ES-I3 (cell line): ENCODE measurements around the gene CHRM2.

Experiments used
- H3K36me3 ChIP-seq: 2 replicates; pipeline ENCODE4 v1.6.1; 2013; ENCODE audit warnings: mild to moderate bottlenecking, low read length, control low read depth, moderate library complexity; ENCODE audit not compliant: insufficient read depth
- H3K4me1 ChIP-seq: 2 replicates; pipeline ENCODE4 v1.6.1; 2013; ENCODE audit warnings: mild to moderate bottlenecking, control low read depth, low read length; ENCODE audit not compliant: insufficient read depth
- H3K9ac ChIP-seq: 2 replicates; pipeline ENCODE4 v1.6.1; 2013; ENCODE audit warnings: low read depth, mild to moderate bottlenecking, low read length, moderate library complexity
- H3K9me3 ChIP-seq: 2 replicates; pipeline ENCODE4 v1.6.1; 2013; ENCODE audit warnings: mild to moderate bottlenecking, low read length, moderate library complexity; ENCODE audit not compliant: control insufficient read depth, insufficient read depth

Gene CHRM2

GRCh38 chr7:136923111-136923667, 54.7 kb downstream of the CHRM2 start:
- Histone ChIP-seq H3K9me3 (no peaks in the 10 kb centered on the region), H3K36me3 (no peaks in the 10 kb centered on the region), H3K4me1 (no peaks in the 10 kb centered on the region)

GRCh38 chr7:136925044-136925443, 56.6 kb downstream of the CHRM2 start:
- H3K36me3 ChIP-seq, result no peaks in the 10 kb centered on the region
- H3K9me3 ChIP-seq, result no peaks in the 10 kb centered on the region
- H3K4me1 ChIP-seq, result 0 out of 2 replicates have a peak, but pooled peaks cover 3% of the 10 kb centered on the region
- no peak overlapping the region for H3K9ac ChIP-seq

More at GRCh38 chr7:136923111-136923667, 54.7 kb downstream of the CHRM2 start:
- no peak overlapping the region for H3K9ac ChIP-seq

- H3K9me3 ChIP-seq, result no peaks in the 10 kb centered on the region
Observed at GRCh38 chr7:136925556-136925955, 57.1 kb downstream of the CHRM2 start.

GRCh38 chr7:136931169-136931867, 62.9 kb downstream of the CHRM2 start:
- no peaks in the 10 kb centered on the region for H3K9me3 ChIP-seq
- no peaks in the 10 kb centered on the region for H3K36me3 ChIP-seq
- 0 out of 2 replicates have a peak, but pooled peaks cover 3% of the 10 kb centered on the region for H3K4me1 ChIP-seq
- H3K9ac ChIP-seq, result no peak overlapping the region

More at GRCh38 chr7:136925556-136925955, 57.1 kb downstream of the CHRM2 start:
- Histone ChIP-seq H3K9ac (no peak overlapping the region), H3K4me1 (0 out of 2 replicates have a peak, but pooled peaks cover 3% of the 10 kb centered on the region), H3K36me3 (no peaks in the 10 kb centered on the region)

- H3K36me3 ChIP-seq, result no peaks in the 10 kb centered on the region
- no peak overlapping the region for H3K9ac ChIP-seq
- no peaks in the 10 kb centered on the region for H3K4me1 ChIP-seq
- H3K9me3 ChIP-seq, result no peaks in the 10 kb centered on the region
Observed at GRCh38 chr7:136937436-136937835, 69.0 kb downstream of the CHRM2 start.

GRCh38 chr7:136938476-136938875, 70.0 kb downstream of the CHRM2 start:
- H3K9me3 ChIP-seq, result no peaks in the 10 kb centered on the region
- no peaks in the 10 kb centered on the region for H3K36me3 ChIP-seq
- H3K4me1 ChIP-seq, result no peaks in the 10 kb centered on the region

GRCh38 chr7:136940122-136940521, 71.7 kb downstream of the CHRM2 start:
- Histone ChIP-seq H3K4me1 (no peaks in the 10 kb centered on the region), H3K36me3 (no peaks in the 10 kb centered on the region), H3K9me3 (no peaks in the 10 kb centered on the region)

More at GRCh38 chr7:136938476-136938875, 70.0 kb downstream of the CHRM2 start:
- H3K9ac ChIP-seq, result no peak overlapping the region

GRCh38 chr7:136940917-136941316, 72.5 kb downstream of the CHRM2 start:
- Histone ChIP-seq H3K36me3 (no peaks in the 10 kb centered on the region), H3K9ac (no peak overlapping the region), H3K4me1 (no peaks in the 10 kb centered on the region), H3K9me3 (no peaks in the 10 kb centered on the region)

More at GRCh38 chr7:136940122-136940521, 71.7 kb downstream of the CHRM2 start:
- no peak overlapping the region for H3K9ac ChIP-seq

- H3K9ac ChIP-seq, result no peak overlapping the region
- H3K36me3 ChIP-seq, result no peaks in the 10 kb centered on the region
- no peaks in the 10 kb centered on the region for H3K4me1 ChIP-seq
- no peaks in the 10 kb centered on the region for H3K9me3 ChIP-seq
Observed at GRCh38 chr7:136941816-136942215, 73.4 kb downstream of the CHRM2 start.

GRCh38 chr7:136942401-136942800, 73.9 kb downstream of the CHRM2 start:
- H3K9ac ChIP-seq, result no peak overlapping the region
- no peaks in the 10 kb centered on the region for H3K4me1 ChIP-seq
- no peaks in the 10 kb centered on the region for H3K9me3 ChIP-seq
- no peaks in the 10 kb centered on the region for H3K36me3 ChIP-seq

GRCh38 chr7:136942994-136943393, 74.5 kb downstream of the CHRM2 start:
- Histone ChIP-seq H3K9ac (no peak overlapping the region), H3K9me3 (no peaks in the 10 kb centered on the region), H3K4me1 (no peaks in the 10 kb centered on the region), H3K36me3 (no peaks in the 10 kb centered on the region)

GRCh38 chr7:136947347-136947746, 78.9 kb downstream of the CHRM2 start:
- Histone ChIP-seq H3K36me3 (no peaks in the 10 kb centered on the region), H3K9ac (no peak overlapping the region), H3K4me1 (no peaks in the 10 kb centered on the region), H3K9me3 (no peaks in the 10 kb centered on the region)

GRCh38 chr7:136950331-136950730, 81.9 kb downstream of the CHRM2 start:
- Histone ChIP-seq H3K36me3 (no peaks in the 10 kb centered on the region), H3K4me1 (no peaks in the 10 kb centered on the region), H3K9me3 (no peaks in the 10 kb centered on the region), H3K9ac (no peak overlapping the region)

GRCh38 chr7:136953386-136953785, 84.9 kb downstream of the CHRM2 start:
- H3K4me1 ChIP-seq, result no peaks in the 10 kb centered on the region

GRCh38 chr7:136956232-136956631, 87.8 kb downstream of the CHRM2 start:
- Histone ChIP-seq H3K9ac (no peak overlapping the region), H3K36me3 (no peaks in the 10 kb centered on the region), H3K4me1 (no peaks in the 10 kb centered on the region), H3K9me3 (no peaks in the 10 kb centered on the region)

More at GRCh38 chr7:136953386-136953785, 84.9 kb downstream of the CHRM2 start:
- no peaks in the 10 kb centered on the region for H3K36me3 ChIP-seq
- H3K9me3 ChIP-seq, result no peaks in the 10 kb centered on the region
- no peak overlapping the region for H3K9ac ChIP-seq
